DND-41 (cell line): ENCODE data around the gene LRFN2.
A peak's percentile ranks its signal among the peaks of the same experiment; 100 is the strongest.

ENCODE experiments used
- ATAC-seq: fragments of 200-7000 bp; cut with Tn5 transposase; 3 replicates; pipeline ENCODE4 v1.9.1; 2021; ENCODE audit warnings: low read depth; ENCODE audit not compliant: insufficient read depth
- DNase-seq: peaks from one replicate; pipeline ENCODE4 v3.0.0-alpha.2; 2020
- H2AFZ ChIP-seq: 2 replicates; pipeline ENCODE4 v1.6.0; 2012; ENCODE audit warnings: low read depth, low read length
- H3K27ac ChIP-seq: 2 replicates; pipeline ENCODE4 v1.5.1; 2012; ENCODE audit warnings: low read length, inconsistent platforms
- H3K27me3 ChIP-seq: fragments of 200-600 bp; sonication (generic); 2 replicates; pipeline ENCODE4 v1.6.0; 2012; ENCODE audit warnings: low read length, mild to moderate bottlenecking, inconsistent platforms; ENCODE audit not compliant: insufficient read depth, poor library complexity
- H3K36me3 ChIP-seq: 2 replicates; pipeline ENCODE4 v1.5.1; 2012; ENCODE audit warnings: low read length, inconsistent platforms; ENCODE audit not compliant: insufficient read depth
- H3K4me1 ChIP-seq: 2 replicates; pipeline ENCODE4 v1.5.1; 2012; ENCODE audit warnings: mild to moderate bottlenecking, low read length; ENCODE audit not compliant: insufficient read depth
- H3K4me2 ChIP-seq: 2 replicates; pipeline ENCODE4 v1.6.0; 2012; ENCODE audit warnings: mild to moderate bottlenecking, moderate library complexity, low read length, inconsistent platforms; ENCODE audit not compliant: insufficient read depth
- H3K4me3 ChIP-seq, 2 experiments: fragments of 200-600 bp in 1 of 2; shearing (Covaris generic) in 1 of 2; 2 replicates each; pipeline ENCODE4 v1.5.1; 2012 to 2016; ENCODE audit warnings: inconsistent platforms in 2 of 2, low read length in 2 of 2, mild to moderate bottlenecking in 2 of 2, low read depth in 1 of 2, moderate library complexity in 1 of 2
- H3K79me2 ChIP-seq: 2 replicates; pipeline ENCODE4 v1.6.0; 2012; ENCODE audit warnings: low read length, inconsistent platforms; ENCODE audit not compliant: insufficient read depth
- H3K9ac ChIP-seq: 2 replicates; pipeline ENCODE4 v1.6.0; 2012; ENCODE audit warnings: low read depth, mild to moderate bottlenecking, inconsistent platforms, low read length, moderate library complexity
- H3K9me3 ChIP-seq: 2 replicates; pipeline ENCODE4 v1.5.1; 2012; ENCODE audit warnings: low read length, moderate library complexity, mild to moderate bottlenecking, inconsistent platforms; ENCODE audit not compliant: insufficient read depth, severe bottlenecking
- H4K20me1 ChIP-seq: 2 replicates; pipeline ENCODE4 v1.6.0; 2012; ENCODE audit warnings: low read length; ENCODE audit not compliant: insufficient read depth
- EZH2 ChIP-seq: IDR thresholded peaks from 3 replicates; pipeline ENCODE4 v1.6.1; 2012; ENCODE audit warnings: borderline replicate concordance, low read depth, mild to moderate bottlenecking, moderate library complexity, low read length, inconsistent platforms; ENCODE audit not compliant: severe bottlenecking
- TF ChIP-seq, protein P1 (sequence below): IDR thresholded peaks from 2 replicates; pipeline ENCODE4 v1.5.1; 2012; ENCODE audit warnings: borderline replicate concordance, low read length, moderate library complexity, mild to moderate bottlenecking; ENCODE audit not compliant: poor library complexity, severe bottlenecking; ENCODE audit errors: extremely low read depth

LRFN2 gene

GRCh38 chr6:40347571-40348011 lies 239.6 kb downstream of the LRFN2 start:
- Histone ChIP-seq H3K79me2 (no peaks in the 10 kb centered on the region), H3K4me1 (no peaks in the 10 kb centered on the region), H3K9me3 (no peaks in the 10 kb centered on the region), H3K27me3 (no peaks in the 10 kb centered on the region), H3K4me3 (no peak overlapping the region), H3K36me3 (no peaks in the 10 kb centered on the region), H4K20me1 (no peaks in the 10 kb centered on the region), H3K27ac (no peak overlapping the region), H3K4me2 (no peak overlapping the region), H2AFZ (no peak overlapping the region), H3K9ac (no peak overlapping the region)
- no peak for TF ChIP-seq EZH2
- DNase-seq (peak; percentile 5), ATAC-seq (no peak)

DNA sequence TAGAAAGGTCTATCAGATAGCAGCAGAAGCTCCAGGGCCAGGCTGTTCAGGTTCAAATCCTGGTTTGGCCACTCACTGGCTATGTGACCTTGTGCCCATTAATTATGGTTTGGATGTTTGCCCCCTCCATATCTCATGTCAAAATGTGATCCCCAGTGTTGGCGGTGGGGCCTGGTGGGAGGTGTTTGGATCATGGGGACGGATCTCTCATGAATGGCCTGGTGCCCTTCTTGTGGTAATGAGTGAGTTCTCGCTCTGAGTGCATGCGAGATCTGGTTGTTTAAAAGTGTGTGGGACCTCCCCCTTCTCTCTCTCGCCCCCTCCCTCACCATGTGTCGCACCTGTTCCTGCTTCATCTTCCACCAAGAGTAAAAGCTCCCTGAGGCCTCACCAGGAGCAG lies 240.9 kb downstream of the LRFN2 start:
- Histone ChIP-seq H3K4me3 (no peak overlapping the region), H3K79me2 (no peaks in the 10 kb centered on the region), H3K4me1 (no peaks in the 10 kb centered on the region), H2AFZ (no peak overlapping the region), H4K20me1 (no peaks in the 10 kb centered on the region), H3K4me2 (no peak overlapping the region), H3K36me3 (no peaks in the 10 kb centered on the region), H3K9ac (no peak overlapping the region), H3K27ac (no peak overlapping the region), H3K9me3 (no peaks in the 10 kb centered on the region), H3K27me3 (no peaks in the 10 kb centered on the region)
- ATAC-seq = no peak
- peak; percentile 5 for DNase-seq
- TF ChIP-seq EZH2 = no peak
- TF ChIP-seq, protein P1, sequence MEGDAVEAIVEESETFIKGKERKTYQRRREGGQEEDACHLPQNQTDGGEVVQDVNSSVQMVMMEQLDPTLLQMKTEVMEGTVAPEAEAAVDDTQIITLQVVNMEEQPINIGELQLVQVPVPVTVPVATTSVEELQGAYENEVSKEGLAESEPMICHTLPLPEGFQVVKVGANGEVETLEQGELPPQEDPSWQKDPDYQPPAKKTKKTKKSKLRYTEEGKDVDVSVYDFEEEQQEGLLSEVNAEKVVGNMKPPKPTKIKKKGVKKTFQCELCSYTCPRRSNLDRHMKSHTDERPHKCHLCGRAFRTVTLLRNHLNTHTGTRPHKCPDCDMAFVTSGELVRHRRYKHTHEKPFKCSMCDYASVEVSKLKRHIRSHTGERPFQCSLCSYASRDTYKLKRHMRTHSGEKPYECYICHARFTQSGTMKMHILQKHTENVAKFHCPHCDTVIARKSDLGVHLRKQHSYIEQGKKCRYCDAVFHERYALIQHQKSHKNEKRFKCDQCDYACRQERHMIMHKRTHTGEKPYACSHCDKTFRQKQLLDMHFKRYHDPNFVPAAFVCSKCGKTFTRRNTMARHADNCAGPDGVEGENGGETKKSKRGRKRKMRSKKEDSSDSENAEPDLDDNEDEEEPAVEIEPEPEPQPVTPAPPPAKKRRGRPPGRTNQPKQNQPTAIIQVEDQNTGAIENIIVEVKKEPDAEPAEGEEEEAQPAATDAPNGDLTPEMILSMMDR = no peak

DNA sequence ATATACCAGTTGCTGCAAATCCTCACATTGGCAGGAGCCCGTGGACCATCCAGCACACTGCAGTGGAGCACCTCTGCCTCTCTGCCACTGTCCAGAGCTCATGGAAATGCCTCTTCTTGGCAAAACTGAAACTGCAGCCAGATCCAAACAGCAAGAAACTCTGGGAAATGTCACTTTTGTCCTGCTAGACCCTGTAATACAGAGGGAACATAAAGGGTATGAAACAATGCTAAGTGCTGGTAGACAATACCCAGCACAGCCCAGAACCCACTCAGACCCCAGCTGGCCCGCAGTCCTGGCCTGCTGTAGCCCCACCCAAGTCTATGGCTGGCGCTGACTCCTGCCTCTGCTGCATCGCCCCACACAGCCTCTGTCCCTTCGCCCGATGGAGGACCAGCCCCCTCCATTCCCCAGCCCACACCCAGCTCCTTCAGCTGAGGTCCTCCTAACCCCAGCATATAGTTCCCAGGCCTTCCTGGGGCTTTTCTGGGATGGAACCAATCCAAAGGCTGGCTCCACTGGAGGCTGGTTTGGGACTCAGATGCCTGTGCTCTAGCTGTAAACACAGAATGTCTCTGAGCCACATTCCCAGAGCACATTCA lies 242.5 kb downstream of the LRFN2 start:
- no peak overlapping the region for H3K9ac ChIP-seq

DNA sequence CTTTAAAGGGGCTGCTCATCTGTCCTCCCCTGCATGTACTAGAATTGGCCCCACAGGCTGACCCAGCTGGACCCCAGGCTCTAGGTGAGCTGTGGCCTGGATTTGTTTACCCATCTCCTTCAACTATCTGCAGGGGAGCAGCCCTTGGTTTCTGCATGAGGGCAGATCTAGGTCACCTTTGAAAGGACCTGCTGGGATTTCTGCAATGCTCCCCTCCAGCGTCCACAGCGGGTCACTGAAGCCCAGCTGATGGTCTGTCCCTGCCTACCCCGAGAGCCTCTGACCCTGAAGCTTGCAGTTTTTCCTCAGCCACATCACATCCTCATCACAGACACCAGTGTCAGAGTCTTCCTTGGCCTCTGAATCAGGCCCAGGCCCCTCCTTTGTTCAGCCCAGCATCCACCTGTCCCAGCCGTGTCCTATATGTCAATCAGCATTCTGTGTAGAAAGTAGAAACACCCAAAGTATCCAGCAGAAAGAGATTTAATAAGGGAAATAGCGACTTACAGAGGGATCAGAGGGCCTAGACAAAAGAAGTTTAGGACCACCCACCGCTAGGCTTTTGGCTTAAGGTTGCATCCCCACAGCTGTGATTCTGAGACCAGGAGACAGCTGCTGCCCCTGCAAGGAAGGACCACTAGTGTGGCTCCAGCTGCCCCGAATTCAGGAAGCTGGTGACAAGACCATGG lies 243.1 kb downstream of the LRFN2 start:
- Histone ChIP-seq H4K20me1 (no peaks in the 10 kb centered on the region), H3K9ac (no peak overlapping the region), H3K27ac (no peak overlapping the region), H2AFZ (no peak overlapping the region), H3K4me2 (no peak overlapping the region), H3K9me3 (no peaks in the 10 kb centered on the region), H3K4me1 (peaks cover 15% of the 10 kb centered on the region), H3K79me2 (no peaks in the 10 kb centered on the region), H3K27me3 (no peaks in the 10 kb centered on the region), H3K4me3 (no peak overlapping the region), H3K36me3 (no peaks in the 10 kb centered on the region)
- TF ChIP-seq, protein P1 = no peak
- no peak for TF ChIP-seq EZH2
- DNase-seq (peak; percentile 3), ATAC-seq (no peak)

More for the DNA sequence above, 242.5 kb downstream of the LRFN2 start:
- no peak overlapping the region for H2AFZ ChIP-seq
- H3K27me3 ChIP-seq = no peaks in the 10 kb centered on the region
- no peak for TF ChIP-seq EZH2
- TF ChIP-seq, protein P1 = no peak
- H4K20me1 ChIP-seq = no peaks in the 10 kb centered on the region
- H3K4me3 ChIP-seq = no peak overlapping the region
- no peaks in the 10 kb centered on the region for H3K9me3 ChIP-seq
- H3K79me2 ChIP-seq = no peaks in the 10 kb centered on the region
- DNase-seq = peak; percentile 1
- H3K4me2 ChIP-seq = no peak overlapping the region
- ATAC-seq = no peak
- no peak overlapping the region for H3K27ac ChIP-seq
- H3K36me3 ChIP-seq = no peaks in the 10 kb centered on the region
- peaks cover 10% of the 10 kb centered on the region for H3K4me1 ChIP-seq
